ENCODE data around the gene CNNM4.

The CNNM4 gene

DNA sequence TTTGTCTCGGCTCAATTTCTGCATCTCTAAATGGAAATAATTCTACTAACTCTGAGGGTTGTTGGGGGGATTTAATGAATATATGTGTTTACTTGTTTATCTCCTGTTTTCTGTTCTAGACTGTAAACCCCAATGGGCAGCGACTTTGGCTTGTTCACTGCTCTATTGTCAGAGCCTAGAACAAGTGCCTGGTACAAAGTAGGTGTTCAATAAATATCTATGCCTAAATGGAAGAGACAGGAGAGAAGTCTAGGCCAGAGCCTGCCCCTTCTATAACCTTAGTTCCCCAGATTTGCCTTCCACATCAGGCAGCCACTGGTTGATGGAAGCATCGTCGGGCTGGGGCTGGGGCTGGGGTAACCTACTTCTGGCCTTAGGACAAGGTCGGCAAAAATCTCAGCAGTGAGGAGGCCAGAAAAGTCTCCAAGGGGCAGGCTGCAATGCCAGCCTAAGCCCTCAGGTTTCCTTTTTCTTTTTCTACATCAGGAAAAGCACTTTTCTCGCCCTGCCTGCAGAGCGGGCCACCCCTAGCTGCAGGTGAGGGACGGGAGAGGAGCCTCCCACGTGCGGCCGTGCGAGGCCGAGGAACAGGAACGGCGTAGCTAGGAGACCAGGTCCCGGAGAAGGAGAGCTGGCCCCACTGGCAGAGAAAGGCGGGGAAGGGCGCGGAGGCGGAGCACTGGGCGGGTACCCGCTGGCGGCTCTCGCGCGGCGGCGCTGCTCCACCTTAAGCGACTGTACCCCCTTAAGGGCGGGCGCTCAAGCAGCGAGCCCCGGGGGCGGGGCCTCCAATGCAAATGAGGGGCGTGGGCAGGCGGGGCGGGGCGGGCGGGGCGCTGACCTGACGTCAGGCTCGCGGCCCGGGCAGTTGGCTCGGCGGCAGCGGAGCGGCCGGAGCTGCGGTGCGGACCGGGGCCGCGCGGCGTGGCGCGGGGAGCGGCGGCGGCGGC is at the start of gene CNNM4:
CNNM4 (plus strand) TSS at position 867 of the 950 bp plus-strand sequence. CDS start 98 bp downstream, outside the sequence.
- H3K4me3 ChIP-seq (ENCODE audit: low read length): peak within 1 kb of the TSS; percentile 49; the same call in 1 of the 2 replicates
- H3K27ac ChIP-seq (ENCODE audit: low read length): no peak within 1 kb of the TSS
- H3K4me1 ChIP-seq (ENCODE audit: control insufficient read depth, insufficient read depth, low read length): peaks cover 8% of the 10 kb centered on the region; the same call in 1 of the 2 replicates
- H3K36me3 ChIP-seq (ENCODE audit: control insufficient read depth, insufficient read depth, low read length): no peaks in the 10 kb centered on the region
- peak; percentile 82 for DNase-seq (ENCODE audit: low read depth, low spot score)
- no peaks in the 10 kb centered on the region for H3K27me3 ChIP-seq (ENCODE audit: control insufficient read depth, insufficient read depth, low read length)
- no peaks in the 10 kb centered on the region for H3K9me3 ChIP-seq (ENCODE audit: control insufficient read depth, insufficient read depth, low read length)
- no CpG with 5 or more reads among the region's 62 CpGs for WGBS (ENCODE audit: insufficient coverage, insufficient read length)

DNA sequence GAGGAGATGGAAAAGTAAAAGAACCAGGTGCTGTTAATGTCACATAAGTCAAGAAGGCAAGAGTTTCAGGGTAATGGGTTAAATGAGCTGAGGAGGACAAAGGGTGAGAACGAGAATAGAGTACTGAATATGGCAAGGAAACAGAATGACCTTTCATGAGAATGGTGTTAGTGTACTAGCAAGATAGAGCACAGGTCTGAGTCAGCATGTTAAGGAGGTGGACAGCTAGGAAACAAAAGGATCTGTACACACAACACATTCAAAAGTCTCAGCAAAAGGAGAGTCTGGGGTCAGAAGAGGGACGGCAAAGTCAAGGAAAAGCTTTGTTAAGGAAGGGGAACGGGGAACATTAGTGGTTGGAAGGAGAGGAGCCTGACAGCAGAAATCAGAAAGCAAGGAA is 49.7 kb upstream of the CNNM4 start:
- H3K27me3 ChIP-seq (ENCODE audit: control insufficient read depth, insufficient read depth, low read length): no peaks in the 10 kb centered on the region
- no CpG with 5 or more reads among the region's 3 CpGs for WGBS (ENCODE audit: insufficient coverage, insufficient read length)
- H3K9me3 ChIP-seq (ENCODE audit: control insufficient read depth, insufficient read depth, low read length): no peaks in the 10 kb centered on the region
- no peak overlapping the region for H3K27ac ChIP-seq (ENCODE audit: low read length)
- H3K36me3 ChIP-seq (ENCODE audit: control insufficient read depth, insufficient read depth, low read length): peaks cover 12% of the 10 kb centered on the region
- no peak for DNase-seq (ENCODE audit: low read depth, low spot score)
- no peaks in the 10 kb centered on the region for H3K4me1 ChIP-seq (ENCODE audit: control insufficient read depth, insufficient read depth, low read length)
- H3K4me3 ChIP-seq (ENCODE audit: low read length): no peak overlapping the region

DNA sequence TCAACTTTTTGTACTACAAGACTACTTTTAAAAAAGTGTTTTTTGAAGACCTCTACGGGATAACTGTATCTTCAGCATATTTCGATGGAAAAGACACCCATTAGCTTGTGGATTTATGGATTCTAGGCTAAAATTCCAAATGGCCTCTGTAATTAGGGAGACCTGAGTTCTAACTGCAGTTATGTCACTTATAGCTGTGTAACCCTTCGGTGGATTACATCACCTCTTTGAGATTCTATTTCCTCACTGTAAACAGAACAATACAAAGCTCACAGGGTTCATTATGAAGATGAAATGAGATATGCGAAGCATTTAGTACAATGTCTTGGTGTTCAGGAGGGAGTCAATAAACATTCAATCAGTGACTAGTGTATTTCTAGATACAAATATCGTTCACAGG is 45.0 kb upstream of the CNNM4 start:
- Histone ChIP-seq H3K4me3 (ENCODE audit: low read length) (no peak overlapping the region), H3K27ac (ENCODE audit: low read length) (no peak overlapping the region), H3K27me3 (ENCODE audit: control insufficient read depth, insufficient read depth, low read length) (no peaks in the 10 kb centered on the region), H3K9me3 (ENCODE audit: control insufficient read depth, insufficient read depth, low read length) (no peaks in the 10 kb centered on the region), H3K4me1 (ENCODE audit: control insufficient read depth, insufficient read depth, low read length) (no peaks in the 10 kb centered on the region), H3K36me3 (ENCODE audit: control insufficient read depth, insufficient read depth, low read length) (no peaks in the 10 kb centered on the region; the same call in 1 of the 2 replicates)
- DNase-seq (ENCODE audit: low read depth, low spot score): no peak
- no CpG with 5 or more reads among the region's 5 CpGs for WGBS (ENCODE audit: insufficient coverage, insufficient read length)

DNA sequence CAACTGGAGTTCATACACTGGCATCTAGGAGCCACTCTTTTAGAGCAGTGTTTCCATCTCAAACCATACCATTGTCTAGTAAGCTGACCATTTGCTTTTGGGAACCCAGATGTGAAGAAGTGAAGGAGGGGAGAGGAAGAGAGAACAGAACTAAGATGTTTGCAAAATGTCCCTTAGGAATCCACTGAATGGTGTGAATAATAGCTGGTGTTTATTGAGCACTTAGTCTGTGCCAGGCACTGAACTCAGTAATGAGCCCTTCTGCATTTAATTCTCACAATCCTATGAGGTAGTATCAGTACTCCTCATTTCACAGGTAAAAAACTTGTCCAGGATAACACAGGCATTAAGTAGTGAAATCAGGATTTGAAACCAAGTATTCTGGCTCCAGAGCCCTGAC is 44.3 kb upstream of the CNNM4 start:
- no peak overlapping the region for H3K27ac ChIP-seq (ENCODE audit: low read length)
- no peaks in the 10 kb centered on the region for H3K9me3 ChIP-seq (ENCODE audit: control insufficient read depth, insufficient read depth, low read length)
- H3K27me3 ChIP-seq (ENCODE audit: control insufficient read depth, insufficient read depth, low read length): no peaks in the 10 kb centered on the region
- no peak overlapping the region for H3K4me3 ChIP-seq (ENCODE audit: low read length)
- DNase-seq (ENCODE audit: low read depth, low spot score): no peak
- H3K4me1 ChIP-seq (ENCODE audit: control insufficient read depth, insufficient read depth, low read length): no peaks in the 10 kb centered on the region
- H3K36me3 ChIP-seq (ENCODE audit: control insufficient read depth, insufficient read depth, low read length): no peaks in the 10 kb centered on the region; the same call in 1 of the 2 replicates

DNA sequence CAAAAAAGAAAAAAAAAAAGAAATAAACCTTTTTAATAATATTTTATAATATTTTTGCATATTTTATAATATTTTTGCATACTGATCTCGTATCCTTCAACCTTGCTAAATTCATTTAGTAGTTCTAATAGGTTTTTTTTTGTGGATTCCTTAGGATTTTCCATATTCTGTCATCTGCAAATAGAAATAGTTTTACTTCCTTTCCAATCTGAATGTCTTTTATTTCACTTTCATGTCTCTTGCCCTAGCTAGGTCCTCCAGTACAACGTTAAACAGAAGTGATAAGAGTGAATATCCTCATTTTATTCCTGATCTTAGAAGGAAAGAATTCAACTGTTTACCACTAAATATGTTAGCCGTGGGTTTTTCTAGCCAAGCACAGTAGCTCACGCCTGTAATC is 34.6 kb upstream of the CNNM4 start:
- WGBS (ENCODE audit: insufficient coverage, insufficient read length): no CpG with 5 or more reads among the region's 4 CpGs
- H3K4me3 ChIP-seq (ENCODE audit: low read length): no peak overlapping the region
- H3K36me3 ChIP-seq (ENCODE audit: control insufficient read depth, insufficient read depth, low read length): peaks cover 18% of the 10 kb centered on the region; the same call in 1 of the 2 replicates
- H3K27me3 ChIP-seq (ENCODE audit: control insufficient read depth, insufficient read depth, low read length): no peaks in the 10 kb centered on the region
- H3K4me1 ChIP-seq (ENCODE audit: control insufficient read depth, insufficient read depth, low read length): no peaks in the 10 kb centered on the region
- no peak overlapping the region for H3K27ac ChIP-seq (ENCODE audit: low read length)
- DNase-seq (ENCODE audit: low read depth, low spot score): no peak
- H3K9me3 ChIP-seq (ENCODE audit: control insufficient read depth, insufficient read depth, low read length): no peaks in the 10 kb centered on the region

DNA sequence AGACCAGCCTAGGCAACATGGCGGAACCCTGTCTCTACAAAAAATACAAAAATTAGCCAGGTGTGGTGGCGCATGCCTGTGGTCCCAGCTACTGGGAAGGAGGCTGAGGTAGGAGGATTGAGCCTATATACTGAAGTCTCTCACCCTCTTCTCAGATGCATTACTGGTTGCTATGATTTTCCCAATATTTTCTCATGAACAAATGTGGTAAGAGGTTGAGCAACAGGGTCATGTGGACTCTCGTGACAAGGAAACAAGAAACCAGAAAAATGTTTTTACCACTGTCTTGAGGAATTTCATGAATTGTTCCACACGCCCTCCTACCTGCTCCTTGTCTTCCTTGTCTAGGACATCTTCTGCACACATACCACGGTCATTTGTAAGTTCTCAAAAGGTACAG is 33.3 kb upstream of the CNNM4 start:
- DNase-seq (ENCODE audit: low read depth, low spot score): no peak
- Histone ChIP-seq H3K27ac (ENCODE audit: low read length) (no peak overlapping the region), H3K27me3 (ENCODE audit: control insufficient read depth, insufficient read depth, low read length) (no peaks in the 10 kb centered on the region), H3K4me3 (ENCODE audit: low read length) (no peak overlapping the region), H3K36me3 (ENCODE audit: control insufficient read depth, insufficient read depth, low read length) (peaks cover 18% of the 10 kb centered on the region; the same call in 1 of the 2 replicates), H3K4me1 (ENCODE audit: control insufficient read depth, insufficient read depth, low read length) (no peaks in the 10 kb centered on the region), H3K9me3 (ENCODE audit: control insufficient read depth, insufficient read depth, low read length) (no peaks in the 10 kb centered on the region)
- WGBS (ENCODE audit: insufficient coverage, insufficient read length): no CpG with 5 or more reads among the region's 5 CpGs

DNA sequence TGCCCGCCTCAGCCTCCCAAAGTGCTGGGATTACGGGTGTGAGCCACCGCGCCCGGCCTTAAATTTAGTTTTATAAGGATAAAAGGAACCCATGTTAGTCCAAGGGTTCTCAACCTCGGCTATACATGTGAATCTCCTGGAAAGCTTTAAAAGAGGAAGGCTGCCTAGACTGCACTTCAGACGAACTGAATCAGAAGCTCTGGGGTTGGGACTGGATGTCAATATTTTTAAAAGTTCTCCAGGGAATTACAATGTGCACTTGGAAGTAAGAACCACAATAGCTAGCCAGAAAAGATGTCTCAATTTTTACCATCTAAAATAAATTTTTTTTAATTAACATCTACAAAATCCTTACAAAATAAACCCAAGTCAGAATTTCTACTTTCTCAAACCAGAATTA is 31.0 kb upstream of the CNNM4 start:
- H3K9me3 ChIP-seq (ENCODE audit: control insufficient read depth, insufficient read depth, low read length): no peaks in the 10 kb centered on the region
- DNase-seq (ENCODE audit: low read depth, low spot score): no peak
- H3K4me1 ChIP-seq (ENCODE audit: control insufficient read depth, insufficient read depth, low read length): no peaks in the 10 kb centered on the region
- H3K36me3 ChIP-seq (ENCODE audit: control insufficient read depth, insufficient read depth, low read length): peaks cover 32% of the 10 kb centered on the region
- H3K27me3 ChIP-seq (ENCODE audit: control insufficient read depth, insufficient read depth, low read length): no peaks in the 10 kb centered on the region
- WGBS (ENCODE audit: insufficient coverage, insufficient read length): no CpG with 5 or more reads among the region's 7 CpGs
- H3K27ac ChIP-seq (ENCODE audit: low read length): no peak overlapping the region
- H3K4me3 ChIP-seq (ENCODE audit: low read length): no peak overlapping the region

DNA sequence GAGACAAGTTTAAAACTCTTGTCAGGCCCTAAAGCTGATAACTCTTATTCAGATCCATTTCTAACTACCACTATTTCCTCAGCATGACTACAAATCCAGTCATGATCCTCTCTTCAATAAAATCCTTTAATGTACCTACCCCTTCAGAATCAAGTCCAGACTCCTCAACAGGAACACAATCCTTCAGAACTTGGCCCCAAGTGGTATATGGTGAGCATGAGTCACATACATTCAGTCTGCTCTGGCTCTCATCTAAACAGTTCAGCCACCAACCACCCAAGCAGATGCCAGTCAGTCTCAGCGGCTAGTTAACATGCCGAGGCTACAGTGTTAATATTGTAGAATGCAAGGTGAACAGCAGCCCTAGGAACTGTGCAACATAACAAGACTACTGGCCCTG is 30.5 kb upstream of the CNNM4 start:
- H3K4me3 ChIP-seq (ENCODE audit: low read length): no peak overlapping the region
- no peak for DNase-seq (ENCODE audit: low read depth, low spot score)
- no peaks in the 10 kb centered on the region for H3K4me1 ChIP-seq (ENCODE audit: control insufficient read depth, insufficient read depth, low read length)
- no CpG with 5 or more reads among the region's 2 CpGs for WGBS (ENCODE audit: insufficient coverage, insufficient read length)
- H3K27ac ChIP-seq (ENCODE audit: low read length): no peak overlapping the region
- H3K36me3 ChIP-seq (ENCODE audit: control insufficient read depth, insufficient read depth, low read length): peaks cover 32% of the 10 kb centered on the region
- H3K9me3 ChIP-seq (ENCODE audit: control insufficient read depth, insufficient read depth, low read length): no peaks in the 10 kb centered on the region
- H3K27me3 ChIP-seq (ENCODE audit: control insufficient read depth, insufficient read depth, low read length): no peaks in the 10 kb centered on the region

DNA sequence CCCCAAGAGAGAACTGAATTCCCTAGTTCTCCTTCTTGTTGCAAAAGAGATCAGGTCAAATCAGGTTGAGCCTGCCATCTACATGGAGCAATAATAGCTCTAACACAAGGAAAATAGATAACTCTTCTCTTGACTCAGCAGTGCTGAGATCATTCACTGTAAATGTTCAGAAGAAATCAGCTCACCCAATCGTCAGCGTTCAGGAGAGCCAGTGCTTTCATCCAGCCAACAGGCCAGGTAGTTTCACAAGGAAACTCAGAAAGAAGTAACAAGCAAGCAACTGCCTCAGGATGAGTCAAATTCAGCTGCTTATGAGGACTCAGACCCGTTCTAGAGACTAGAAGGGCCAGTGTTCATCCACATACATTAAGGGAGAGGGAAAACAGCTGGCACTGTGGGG is 26.8 kb upstream of the CNNM4 start:
- DNase-seq (ENCODE audit: low read depth, low spot score): no peak
- H3K27me3 ChIP-seq (ENCODE audit: control insufficient read depth, insufficient read depth, low read length): no peaks in the 10 kb centered on the region
- H3K4me1 ChIP-seq (ENCODE audit: control insufficient read depth, insufficient read depth, low read length): no peaks in the 10 kb centered on the region
- peaks cover 26% of the 10 kb centered on the region for H3K36me3 ChIP-seq (ENCODE audit: control insufficient read depth, insufficient read depth, low read length)
- no peak overlapping the region for H3K27ac ChIP-seq (ENCODE audit: low read length)
- no CpG with 5 or more reads among the region's 3 CpGs for WGBS (ENCODE audit: insufficient coverage, insufficient read length)
- no peak overlapping the region for H3K4me3 ChIP-seq (ENCODE audit: low read length)
- no peaks in the 10 kb centered on the region for H3K9me3 ChIP-seq (ENCODE audit: control insufficient read depth, insufficient read depth, low read length)

DNA sequence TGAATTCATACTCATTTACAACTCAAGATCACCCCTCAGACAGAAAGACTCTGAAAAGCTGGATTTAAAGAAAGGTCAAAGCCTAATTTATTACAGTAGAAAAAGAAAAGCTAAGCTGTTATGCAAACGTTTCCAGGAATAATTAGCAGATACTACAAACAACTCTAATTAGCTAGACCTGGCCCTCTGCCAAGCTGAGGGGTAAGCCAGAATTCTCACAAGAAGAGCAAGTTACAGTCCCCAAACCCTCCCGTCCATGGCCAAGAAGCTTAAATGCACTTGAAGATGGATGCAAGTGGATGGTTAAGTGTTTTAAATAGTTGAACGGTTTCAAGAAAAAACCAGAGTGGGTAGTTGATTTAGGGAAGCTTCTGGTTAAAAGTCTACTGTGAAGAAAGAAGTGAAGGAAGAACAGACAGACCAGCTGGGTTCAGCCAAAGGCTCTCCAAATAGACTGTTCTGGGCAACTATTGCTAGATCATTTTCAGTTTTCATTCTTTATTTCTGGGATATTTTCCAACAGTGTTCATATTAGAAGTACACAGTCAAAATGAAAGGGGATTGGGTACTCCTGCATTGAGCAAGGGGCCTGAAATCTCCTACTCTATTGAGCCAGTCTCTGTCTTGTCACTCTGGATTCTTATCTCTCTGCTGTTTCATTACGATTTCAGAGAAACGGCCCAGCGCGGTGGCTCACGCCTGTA is 25.7 kb upstream of the CNNM4 start:
- no peaks in the 10 kb centered on the region for H3K4me1 ChIP-seq (ENCODE audit: control insufficient read depth, insufficient read depth, low read length)
- no peaks in the 10 kb centered on the region for H3K9me3 ChIP-seq (ENCODE audit: control insufficient read depth, insufficient read depth, low read length)
- H3K36me3 ChIP-seq (ENCODE audit: control insufficient read depth, insufficient read depth, low read length): peaks cover 26% of the 10 kb centered on the region
- no CpG with 5 or more reads among the region's 8 CpGs for WGBS (ENCODE audit: insufficient coverage, insufficient read length)
- H3K27me3 ChIP-seq (ENCODE audit: control insufficient read depth, insufficient read depth, low read length): no peaks in the 10 kb centered on the region
- H3K4me3 ChIP-seq (ENCODE audit: low read length): no peak overlapping the region
- DNase-seq (ENCODE audit: low read depth, low spot score): no peak
- no peak overlapping the region for H3K27ac ChIP-seq (ENCODE audit: low read length)
